HepG2 (cell line): ENCODE results near the gene APCDD1L. TPM values are rescaled to one million over a fixed set of nuclear protein-coding genes. Genes with fewer than 3 reads are reported as not detected.
A peak's percentile ranks its signal among the peaks of the same experiment; 100 is the strongest.

ENCODE experiments used
- ATAC-seq: fragments of 200-7000 bp; cut with Tn5 transposase; 3 replicates; pipeline ENCODE4 v1.9.1; 2020; ENCODE audit warnings: mild to moderate bottlenecking, moderate library complexity
- BruUV-seq: library from RNA; stranded (reverse); fragments of 400-500 nt; replicated peaks from 2 replicates; lab custom pipeline; 2021; lab: Mats Ljungman, UMichigan
- CTCF ChIA-PET: fragments of 300-600 bp; formaldehyde crosslinking; extraction: SDS; loops from one replicate; lab custom pipeline; 2021; ENCODE audit warnings: low total read pairs, inconsistent platforms, low intra/inter-chr PET ratio; lab: Yijun Ruan, JAX
- POLR2A ChIA-PET: fragments of 350-600 bp; sonication (Branson Sonifier 250); formaldehyde crosslinking; loops from one replicate; lab custom pipeline; 2020; ENCODE audit warnings: antibody characterized with exemption, inconsistent platforms; lab: Yijun Ruan, JAX
- DNase-seq: peaks from one replicate; pipeline ENCODE4 v3.0.0-alpha.2; 2015; ENCODE audit warnings: low spot score
- FAIRE-seq: peaks from 3 replicates; lab custom pipeline; 2011; peaks lifted over from hg19 to GRCh38; lab: Jason Lieb, UNC
- H2AFZ ChIP-seq: one replicate; pipeline ENCODE4 v1.6.1; 2011; ENCODE audit warnings: low read length, inconsistent platforms
- H3K27ac ChIP-seq: fragments of 300-600 bp; 3 replicates; pipeline ENCODE4 v1.8.0; 2011; ENCODE audit warnings: mixed run types, mild to moderate bottlenecking, mixed read lengths, low read length, inconsistent platforms; ENCODE audit not compliant: insufficient read depth; ENCODE audit errors: extremely low read length
- H3K27me3 ChIP-seq, 2 experiments: fragments of 200-600 bp in 1 of 2; 2 replicates in 1 of 2; 3 replicates in 1 of 2; pipeline versions ENCODE4 v1.6.0 to v1.8.0; 2011; ENCODE audit warnings: low read length in 2 of 2, mild to moderate bottlenecking in 2 of 2, moderate library complexity in 2 of 2, inconsistent platforms in 1 of 2; ENCODE audit not compliant: insufficient read depth in 2 of 2, control insufficient read depth in 1 of 2
- H3K36me3 ChIP-seq, 2 experiments: fragments of 200-600 bp in 1 of 2; replicated peaks in 1 of 2; 2 replicates in 1 of 2; 3 replicates in 1 of 2; pipeline versions ENCODE4 v1.5.1 to v1.8.0; 2011; ENCODE audit warnings: low read length in 2 of 2, inconsistent platforms in 1 of 2; ENCODE audit not compliant: insufficient read depth in 2 of 2, control insufficient read depth in 1 of 2
- H3K4me1 ChIP-seq: 2 replicates; pipeline ENCODE4 v1.5.1; 2012; ENCODE audit warnings: low read length, inconsistent platforms; ENCODE audit not compliant: insufficient read depth
- H3K4me2 ChIP-seq: 2 replicates; pipeline ENCODE4 v1.6.0; 2011; ENCODE audit warnings: low read depth, low read length, inconsistent platforms
- H3K4me3 ChIP-seq, 3 experiments: fragments of 200-600 bp in 1 of 3; sonication (generic), shearing (Covaris generic) in 1 of 3; replicated peaks in 1 of 3; 2 replicates each; pipeline ENCODE4 v1.5.1; 2011 to 2016; ENCODE audit warnings: low read length in 3 of 3, inconsistent platforms in 2 of 3, low read depth in 2 of 3, mild to moderate bottlenecking in 2 of 3, control low read depth in 1 of 3, mixed read lengths in 1 of 3; ENCODE audit not compliant: insufficient read depth in 1 of 3
- H3K79me2 ChIP-seq: one replicate; pipeline ENCODE4 v1.6.1; 2011; ENCODE audit warnings: low read length, inconsistent platforms; ENCODE audit not compliant: insufficient read depth
- H3K9ac ChIP-seq: 2 replicates; pipeline ENCODE4 v1.6.0; 2011; ENCODE audit warnings: mild to moderate bottlenecking, low read depth, low read length, inconsistent platforms; ENCODE audit not compliant: insufficient read depth
- H3K9me3 ChIP-seq: 2 replicates; pipeline ENCODE4 v1.5.1; 2012; ENCODE audit warnings: mild to moderate bottlenecking, low read length
- H4K20me1 ChIP-seq: 2 replicates; pipeline ENCODE4 v1.6.0; 2011; ENCODE audit warnings: inconsistent platforms, mild to moderate bottlenecking, low read length, moderate library complexity; ENCODE audit not compliant: insufficient read depth
- CEBPB ChIP-seq: IDR thresholded peaks from 2 replicates; pipeline ENCODE4 v1.6.1; 2011; ENCODE audit warnings: low read depth, low read length, improper control_type of control experiment, borderline replicate concordance
- MLX ChIP-seq: IDR thresholded peaks from 2 replicates; pipeline ENCODE4 v1.6.1; 2016
- RBM22 ChIP-seq: fragments of 200-400 bp; formaldehyde crosslinking; optimal IDR thresholded peaks from 2 replicates; pipeline ENCODE3; 2017; ENCODE audit warnings: mild to moderate bottlenecking, low read length, moderate library complexity
- ZNF790 ChIP-seq: sonication (generic); formaldehyde crosslinking; IDR thresholded peaks from 2 replicates; pipeline ENCODE4 v1.8.0; 2022; ENCODE audit warnings: missing genetic modification reagents, mild to moderate bottlenecking, borderline replicate concordance
- ZXDC ChIP-seq: sonication (generic); formaldehyde crosslinking; IDR thresholded peaks from 2 replicates; pipeline ENCODE4 v1.5.0; 2020; ENCODE audit warnings: mild to moderate bottlenecking, missing genetic modification reagents
- WGBS: methylation state at CpG from one replicate; pipeline ENCODE4 v1.1.6; 2017; ENCODE audit warnings: low lambda C conversion rate; 5-methylcytosine and 5-hydroxymethylcytosine counted together
- in situ Hi-C: cut with HindIII; loops from 2 replicates; pipeline ENCODE4 v1.10.0; 2017; ENCODE audit warnings: low pct_unique_long_range_greater_than_20kb; ENCODE audit not compliant: extremely low pct_ligation_motif_present
- intact Hi-C: fragments of 100-400 bp; cut with micrococcal nuclease; formaldehyde crosslinking; loops from one replicate; pipeline ENCODE4 v1.10.0; 2022; ENCODE audit not compliant: unreplicated experiment
- polyA plus RNA-seq, 8 experiments: library from polyadenylated mRNA; depleted of rRNA in 3 of 8; stranded (reverse) in 7 of 8; unstranded in 1 of 8; fragments of >200 nt; fragmentation: Illumina TruSeq in 4 of 8; extraction: Trizol in 4 of 8; gene quantifications; 2 replicates each; pipeline versions ENCODE4 v1.2.1 to v1.2.3, GENCODE V29; 2011 to 2016; ENCODE audit warnings: low read depth in 4 of 8, missing spikeins in 1 of 8, mixed read lengths in 1 of 8; ENCODE audit not compliant: insufficient read depth in 1 of 8
- total RNA-seq, 5 experiments: library from RNA; depleted of rRNA; stranded (reverse); fragments of >200 nt; fragmentation: Illumina TruSeq; extraction: Trizol; gene quantifications; 2 replicates each; pipeline ENCODE4 v1.2.3, GENCODE V29; 2016; ENCODE audit warnings: low read depth in 1 of 5

APCDD1L gene
- total and polyA plus RNA-seq, 2 of the 13 experiments (the other 11 are each of a cell fraction or from before 2014, with no cell fraction given): not detected

- no peak for DNase-seq
- ChIA-PET CTCF (no interaction called here), POLR2A (no interaction called here)
- TF ChIP-seq MLX (CRISPR knock-in tag): no peak
- TF ChIP-seq RBM22: peak; percentile 13
- Histone ChIP-seq H3K4me2 (no peak overlapping the region), H3K27me3 (no peaks in the 10 kb centered on the region), H3K36me3 (peaks cover 31 to 69% of the 10 kb centered on the region in 2 experiments), H3K27ac (no peak overlapping the region), H2AFZ (no peak overlapping the region), H4K20me1 (peaks cover 2% of the 10 kb centered on the region; the same call in 1 of the 2 replicates), H3K9ac (no peak overlapping the region), H3K9me3 (no peaks in the 10 kb centered on the region), H3K79me2 (peaks cover 46% of the 10 kb centered on the region), H3K4me1 (peaks cover 7% of the 10 kb centered on the region), H3K4me3 (no peak overlapping the region)
- in situ Hi-C loops: no loop called here
- ATAC-seq: no peak
- WGBS: 84% methylated on average over 1 of the region's 1 CpG
- BruUV-seq: no TSS peak
- FAIRE-seq: no peak
- intact Hi-C loops: no loop called here
Measured at GRCh38 chr20:58421497-58421850, 93.7 kb downstream of the APCDD1L start.

GRCh38 chr20:58420798-58421496, 94.3 kb downstream of the APCDD1L start:
- intact Hi-C loops: no loop called here
- ChIA-PET CTCF (no interaction called here), POLR2A (interaction anchor here (1.0 kb wide), 1 partner anchor 32 kb away, joined by 4 read pairs; the partner anchor contains the start of gene VAPB)
- Histone ChIP-seq H3K27me3 (no peaks in the 10 kb centered on the region), H3K4me3 (no peak overlapping the region), H3K27ac (no peak overlapping the region), H3K9me3 (no peaks in the 10 kb centered on the region), H4K20me1 (no peaks in the 10 kb centered on the region; the same call in 1 of the 2 replicates), H3K9ac (no peak overlapping the region), H2AFZ (no peak overlapping the region), H3K4me1 (peaks cover 12% of the 10 kb centered on the region), H3K79me2 (peaks cover 46% of the 10 kb centered on the region), H3K36me3 (peaks cover 30 to 66% of the 10 kb centered on the region in 2 experiments), H3K4me2 (no peak overlapping the region)
- no TSS peak for BruUV-seq
- WGBS: 96% methylated on average over 5 of the region's 5 CpGs
- TF ChIP-seq ZXDC (no peak), ZNF790 (CRISPR knock-in tag) (no peak), CEBPB (peak; percentile 62)
- no peak for DNase-seq
- in situ Hi-C loops: no loop called here
- no peak for FAIRE-seq
- ATAC-seq: no peak
